Transverse colon (tissue), 4 donors: ENCODE data around the gene ADAM22. TPM values are rescaled to one million over a fixed set of nuclear protein-coding genes. Genes with fewer than 3 reads are reported as not detected.

Experiments used
- DNase-seq: peaks from one replicate; pipeline ENCODE4 v3.0.0-alpha.2; 2019
- H3K27ac ChIP-seq, 4 donors: fragments of 200-600 bp; sonication (generic); 2 replicates each; pipeline ENCODE4 v1.5.1; 2016 to 2018; ENCODE audit warnings: inconsistent platforms in 4 of 4
- H3K27me3 ChIP-seq: fragments of 200-600 bp; sonication (generic); 2 replicates; pipeline ENCODE4 v1.5.1; 2017; ENCODE audit warnings: inconsistent platforms
- H3K36me3 ChIP-seq, 4 donors: fragments of 200-600 bp; sonication (generic); 2 replicates each; pipeline ENCODE4 v1.5.1; 2017 to 2019; ENCODE audit warnings: inconsistent platforms in 4 of 4
- H3K4me1 ChIP-seq, 4 donors: fragments of 200-600 bp; sonication (generic); 2 replicates each; pipeline ENCODE4 v1.5.1; 2017 to 2020; ENCODE audit warnings: inconsistent platforms in 4 of 4
- H3K4me3 ChIP-seq, 4 donors: fragments of 200-600 bp; sonication (generic); 1 replicate in 1 of 4; 2 replicates in 3 of 4; pipeline versions ENCODE4 v1.5.1 to v1.6.1; 2017 to 2019; ENCODE audit warnings: inconsistent platforms in 4 of 4
- H3K9me3 ChIP-seq, 2 donors: fragments of 200-600 bp; sonication (generic); 2 replicates each; pipeline ENCODE4 v1.5.1; 2017 to 2019; ENCODE audit warnings: inconsistent platforms in 2 of 2
- CTCF ChIP-seq, 5 experiments: fragments of 200-600 bp in 3 of 5; fragments of 450-650 bp in 2 of 5; sonication (generic) in 3 of 5; IDR thresholded peaks; 1 replicate in 2 of 5; 2 replicates in 3 of 5; pipeline ENCODE4 v1.5.1; 2016 to 2017; ENCODE audit warnings: antibody characterized with exemption in 5 of 5, inconsistent platforms in 3 of 5, mild to moderate bottlenecking in 2 of 5, moderate library complexity in 1 of 5
- EP300 ChIP-seq: sonication (generic); formaldehyde crosslinking; IDR thresholded peaks from one replicate; pipeline ENCODE4 v1.6.1; 2017; ENCODE audit warnings: antibody characterized with exemption, low read depth
- POLR2A ChIP-seq: fragments of 450-650 bp; IDR thresholded peaks from one replicate; pipeline ENCODE4 v1.6.1; 2016; ENCODE audit warnings: antibody characterized with exemption, mild to moderate bottlenecking, moderate library complexity
- POLR2AphosphoS5 ChIP-seq, 3 donors: sonication (generic); formaldehyde crosslinking; IDR thresholded peaks; one replicate each; pipeline ENCODE4 v1.6.1; 2016; ENCODE audit warnings: antibody characterized with exemption in 3 of 3
- WGBS, 2 donors: methylation state at CpG; one replicate each; pipeline ENCODE4 v1.1.5; 2018; ENCODE audit warnings: low coverage in 1 of 2; 5-methylcytosine and 5-hydroxymethylcytosine counted together
- in situ Hi-C, 4 donors: fragments of 200-750 bp; cut with MboI; loops; one replicate each; pipeline versions ENCODE4 v1.15.0 to v1.15.1; 2017; ENCODE audit warnings: low sequenced_read_pairs in 3 of 4, low pct_ligation_motif_present in 1 of 4, low pct_unique_long_range_greater_than_20kb in 1 of 4
- intact Hi-C: fragments of 100-400 bp; cut with DNase I; formaldehyde crosslinking; loops from one replicate; pipeline ENCODE4 v1.15.1; 2023; ENCODE audit warnings: low total_unique reads
- total RNA-seq, 4 donors: library from RNA; depleted of rRNA; stranded (reverse); fragments of >200 nt; gene quantifications; one replicate each; pipeline ENCODE4 v1.1.0, GENCODE V29; 2016

ADAM22 gene
- total RNA-seq, 4 donors from 2014 or later, result 3.8 to 17.3 (median 6.0) TPM

- DNase-seq, result no peak
- H3K4me3 ChIP-seq, result no peak overlapping the region
- H3K9me3 ChIP-seq, result no peaks in the 10 kb centered on the region
- no peak overlapping the region for H3K27ac ChIP-seq
- intact Hi-C loops (no loop called here), in situ Hi-C loops (no loop called here)
- TF ChIP-seq POLR2AphosphoS5 (IDR thresholded peaks at IDR 0.05) (no peak), POLR2A (no peak), CTCF (IDR thresholded peaks at IDR 0.05) (no peak), EP300 (no peak)
- no peaks in the 10 kb centered on the region for H3K27me3 ChIP-seq
- H3K36me3 ChIP-seq, result no peaks in the 10 kb centered on the region
- H3K4me1 ChIP-seq, result no peaks in the 10 kb centered on the region
Observed at GRCh38 chr7:88012086-88012485, 78.0 kb downstream of the ADAM22 start.

- Histone ChIP-seq H3K4me1 (no peaks in the 10 kb centered on the region), H3K4me3 (no peak overlapping the region), H3K27me3 (no peaks in the 10 kb centered on the region), H3K36me3 (no peaks in the 10 kb centered on the region), H3K27ac (no peak overlapping the region), H3K9me3 (no peaks in the 10 kb centered on the region)
- WGBS, 2 donors, result 66 to 79% methylated on average over 3 of the region's 3 CpGs
- DNase-seq, result no peak
- in situ Hi-C loops (no loop called here), intact Hi-C loops (no loop called here)
- no peak for TF ChIP-seq POLR2AphosphoS5 (IDR thresholded peaks at IDR 0.05)
- no peak for TF ChIP-seq EP300
- TF ChIP-seq CTCF (IDR thresholded peaks at IDR 0.05), result no peak
- TF ChIP-seq POLR2A, result no peak
Observed at GRCh38 chr7:88013981-88014380, 79.9 kb downstream of the ADAM22 start.

GRCh38 chr7:88014581-88014980 lies 80.5 kb downstream of the ADAM22 start:
- Histone ChIP-seq H3K9me3 (no peaks in the 10 kb centered on the region), H3K4me3 (no peak overlapping the region), H3K36me3 (no peaks in the 10 kb centered on the region), H3K27ac (no peak overlapping the region), H3K27me3 (no peaks in the 10 kb centered on the region), H3K4me1 (no peaks in the 10 kb centered on the region)
- TF ChIP-seq CTCF (IDR thresholded peaks at IDR 0.05) (no peak), POLR2A (no peak), POLR2AphosphoS5 (IDR thresholded peaks at IDR 0.05) (no peak), EP300 (no peak)
- in situ Hi-C loops, result no loop called here
- intact Hi-C loops, result no loop called here
- 78% methylated on average over 2 of the region's 2 CpGs; no CpG with 5 or more reads in 1 of the 2 donors for WGBS, 2 donors
- DNase-seq, result no peak

- no peak overlapping the region for H3K4me3 ChIP-seq
- in situ Hi-C loops, result no loop called here
- DNase-seq, result no peak
- WGBS, 2 donors, result 74 to 88% methylated on average over 1 of the region's 1 CpG
- intact Hi-C loops, result no loop called here
- TF ChIP-seq CTCF (IDR thresholded peaks at IDR 0.05) (no peak), POLR2AphosphoS5 (IDR thresholded peaks at IDR 0.05) (no peak), EP300 (no peak), POLR2A (no peak)
- no peaks in the 10 kb centered on the region for H3K9me3 ChIP-seq
- no peaks in the 10 kb centered on the region for H3K4me1 ChIP-seq
- no peaks in the 10 kb centered on the region for H3K36me3 ChIP-seq
- no peak overlapping the region for H3K27ac ChIP-seq
- H3K27me3 ChIP-seq, result no peaks in the 10 kb centered on the region
Observed at GRCh38 chr7:88015309-88015708, 81.3 kb downstream of the ADAM22 start.
